ENCODE data around the gene PQBP1. TPM values are rescaled to one million over a fixed set of nuclear protein-coding genes. Genes with fewer than 3 reads are reported as not detected.

Gene PQBP1
- total RNA-seq, 1 donor from 2014 or later, result 101 TPM

DNA sequence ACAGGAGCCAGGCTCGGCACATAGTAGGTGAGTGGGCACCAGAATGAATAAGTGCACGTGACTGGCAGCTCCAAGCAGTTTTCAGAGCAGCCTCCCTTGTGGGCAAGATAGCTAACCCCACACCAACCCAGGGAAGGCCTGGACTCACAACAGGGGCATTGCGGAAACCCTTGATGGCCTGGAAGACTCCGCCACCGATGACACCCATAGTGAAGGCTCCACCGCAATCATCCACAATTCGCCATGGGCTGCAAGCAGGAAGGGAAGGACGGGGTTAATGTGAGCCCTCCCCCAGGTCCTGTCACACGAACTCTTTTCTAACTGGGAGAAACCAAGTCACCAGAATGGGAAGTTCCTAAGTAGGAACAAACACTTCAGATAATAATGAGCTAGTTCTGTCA is 1.1 kb upstream of the PQBP1 start:
- Mint-ChIP-seq H3K27me3 (ENCODE audit: low read depth, unreplicated experiment) (no peaks in the 10 kb centered on the region), H3K4me3 (ENCODE audit: unreplicated experiment) (peak overlapping the region; percentile 93), H3K9me3 (ENCODE audit: unreplicated experiment) (no peaks in the 10 kb centered on the region), H3K36me3 (ENCODE audit: low read depth, unreplicated experiment) (peaks cover 3% of the 10 kb centered on the region), H3K27ac (ENCODE audit: unreplicated experiment) (peak overlapping the region; percentile 93), H3K4me1 (ENCODE audit: low read depth, unreplicated experiment) (peaks cover 11% of the 10 kb centered on the region)
- peak overlapping the region; percentile 10 for H2AFZ ChIP-seq (ENCODE audit: low read depth, low read length)
- peaks cover 43% of the 10 kb centered on the region for H3K79me2 ChIP-seq (ENCODE audit: insufficient read depth, low read length)
- FAIRE-seq, result peak; percentile 34
- H3K9ac ChIP-seq (ENCODE audit: low read length), result peak overlapping the region; percentile 98
- H3K9me3 ChIP-seq (ENCODE audit: insufficient read depth, low read depth, low read length), result no peaks in the 10 kb centered on the region
- no peaks in the 10 kb centered on the region for H3K36me3 ChIP-seq (ENCODE audit: insufficient read depth, low read length)
- H4K20me1 ChIP-seq (ENCODE audit: insufficient read depth, low read length), result peaks cover 4% of the 10 kb centered on the region
- peak; percentile 27 for DNase-seq (ENCODE audit: low read depth)
- peak overlapping the region; percentile 93 for H3K27ac ChIP-seq (ENCODE audit: low read depth, low read length)
- peak overlapping the region; percentile 93 for H3K4me3 ChIP-seq (ENCODE audit: insufficient read depth, low read depth, low read length)
- peak overlapping the region; percentile 92 for H3K4me2 ChIP-seq (ENCODE audit: low read length)
- H3K27me3 ChIP-seq (ENCODE audit: insufficient read depth, low read length), result no peaks in the 10 kb centered on the region
- TF ChIP-seq, protein P1, sequence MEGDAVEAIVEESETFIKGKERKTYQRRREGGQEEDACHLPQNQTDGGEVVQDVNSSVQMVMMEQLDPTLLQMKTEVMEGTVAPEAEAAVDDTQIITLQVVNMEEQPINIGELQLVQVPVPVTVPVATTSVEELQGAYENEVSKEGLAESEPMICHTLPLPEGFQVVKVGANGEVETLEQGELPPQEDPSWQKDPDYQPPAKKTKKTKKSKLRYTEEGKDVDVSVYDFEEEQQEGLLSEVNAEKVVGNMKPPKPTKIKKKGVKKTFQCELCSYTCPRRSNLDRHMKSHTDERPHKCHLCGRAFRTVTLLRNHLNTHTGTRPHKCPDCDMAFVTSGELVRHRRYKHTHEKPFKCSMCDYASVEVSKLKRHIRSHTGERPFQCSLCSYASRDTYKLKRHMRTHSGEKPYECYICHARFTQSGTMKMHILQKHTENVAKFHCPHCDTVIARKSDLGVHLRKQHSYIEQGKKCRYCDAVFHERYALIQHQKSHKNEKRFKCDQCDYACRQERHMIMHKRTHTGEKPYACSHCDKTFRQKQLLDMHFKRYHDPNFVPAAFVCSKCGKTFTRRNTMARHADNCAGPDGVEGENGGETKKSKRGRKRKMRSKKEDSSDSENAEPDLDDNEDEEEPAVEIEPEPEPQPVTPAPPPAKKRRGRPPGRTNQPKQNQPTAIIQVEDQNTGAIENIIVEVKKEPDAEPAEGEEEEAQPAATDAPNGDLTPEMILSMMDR (IDR thresholded peaks at IDR 0.05; ENCODE audit: insufficient read depth, low read depth, low read length), result no peak
- TF ChIP-seq EZH2 (IDR thresholded peaks at IDR 0.05; ENCODE audit: insufficient read depth, low read length), result no peak
- H3K4me1 ChIP-seq (ENCODE audit: insufficient read depth, low read length), result peaks cover 7% of the 10 kb centered on the region

DNA sequence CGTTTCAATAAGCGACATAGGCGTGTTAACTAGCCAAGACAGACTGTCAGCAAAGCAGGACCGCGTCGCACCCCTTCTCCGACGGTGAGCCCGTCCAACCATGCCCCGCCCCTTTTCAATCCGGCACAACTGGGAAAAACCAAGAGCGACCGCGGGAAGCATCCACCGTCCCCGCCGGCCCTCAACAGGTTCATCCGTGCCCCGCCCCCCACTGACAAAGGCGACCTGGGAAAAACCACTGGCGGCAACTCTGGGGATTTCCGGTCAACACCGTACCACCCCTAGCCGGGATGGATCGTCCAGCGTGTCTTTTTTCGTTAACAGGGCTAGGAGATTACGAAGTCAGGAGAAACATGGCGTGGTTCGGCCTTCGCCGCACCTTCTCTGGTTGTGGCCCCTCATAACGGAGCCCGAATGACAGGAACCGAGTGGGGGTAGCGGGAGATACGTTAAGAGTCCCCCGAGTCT is 539 bp upstream of the PQBP1 start:
- Mint-ChIP-seq H3K4me1 (ENCODE audit: low read depth, unreplicated experiment) (peaks cover 11% of the 10 kb centered on the region), H3K27me3 (ENCODE audit: low read depth, unreplicated experiment) (no peaks in the 10 kb centered on the region), H3K27ac (ENCODE audit: unreplicated experiment) (peak overlapping the region; percentile 93), H3K9me3 (ENCODE audit: unreplicated experiment) (no peaks in the 10 kb centered on the region), H3K4me3 (ENCODE audit: unreplicated experiment) (peak overlapping the region; percentile 93), H3K36me3 (ENCODE audit: low read depth, unreplicated experiment) (peaks cover 5% of the 10 kb centered on the region)
- Histone ChIP-seq H4K20me1 (ENCODE audit: insufficient read depth, low read length) (peaks cover 4% of the 10 kb centered on the region), H2AFZ (ENCODE audit: low read depth, low read length) (peak overlapping the region; percentile 60), H3K4me1 (ENCODE audit: insufficient read depth, low read length) (peaks cover 3% of the 10 kb centered on the region), H3K36me3 (ENCODE audit: insufficient read depth, low read length) (no peaks in the 10 kb centered on the region), H3K27ac (ENCODE audit: low read depth, low read length) (peak overlapping the region; percentile 93), H3K9ac (ENCODE audit: low read length) (peak overlapping the region; percentile 98), H3K4me2 (ENCODE audit: low read length) (peak overlapping the region; percentile 92), H3K79me2 (ENCODE audit: insufficient read depth, low read length) (peaks cover 45% of the 10 kb centered on the region), H3K27me3 (ENCODE audit: insufficient read depth, low read length) (no peaks in the 10 kb centered on the region), H3K9me3 (ENCODE audit: insufficient read depth, low read depth, low read length) (no peaks in the 10 kb centered on the region), H3K4me3 (ENCODE audit: insufficient read depth, low read depth, low read length) (peak overlapping the region; percentile 93)
- peak; percentile 56 for DNase-seq (ENCODE audit: low read depth)
- no peak for TF ChIP-seq EZH2 (IDR thresholded peaks at IDR 0.05; ENCODE audit: insufficient read depth, low read length)
- TF ChIP-seq, protein P1 (IDR thresholded peaks at IDR 0.05; ENCODE audit: insufficient read depth, low read depth, low read length), result no peak
- no peak for FAIRE-seq

DNA sequence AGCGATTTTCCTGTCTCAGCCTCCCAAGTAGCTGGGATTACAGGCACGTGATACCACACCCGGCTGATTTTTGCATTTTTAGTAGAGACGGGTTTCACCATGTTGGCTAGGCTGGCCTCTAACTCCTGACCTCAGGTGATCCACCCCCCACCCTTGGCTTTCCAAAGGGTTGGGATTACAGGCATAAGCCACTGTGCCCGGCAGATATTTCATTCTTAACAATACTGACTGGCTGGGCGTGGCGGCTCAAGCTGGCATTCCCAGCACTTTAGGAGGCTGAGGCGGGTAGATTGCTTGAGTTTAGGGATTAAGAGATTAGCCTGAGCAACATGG is 1.3 kb downstream of the PQBP1 start:
- TF ChIP-seq EZH2 (IDR thresholded peaks at IDR 0.05; ENCODE audit: insufficient read depth, low read length), result no peak
- TF ChIP-seq, protein P1 (IDR thresholded peaks at IDR 0.05; ENCODE audit: insufficient read depth, low read depth, low read length), result no peak
- FAIRE-seq, result peak; percentile 41
- peak overlapping the region; percentile 93 for H3K4me3 Mint-ChIP-seq (ENCODE audit: unreplicated experiment)

More for the DNA sequence above, 1.3 kb downstream of the PQBP1 start:
- Histone ChIP-seq H3K4me2 (ENCODE audit: low read length) (peak overlapping the region; percentile 92), H3K9me3 (ENCODE audit: insufficient read depth, low read depth, low read length) (no peaks in the 10 kb centered on the region), H3K4me3 (ENCODE audit: insufficient read depth, low read depth, low read length) (no peak overlapping the region), H3K36me3 (ENCODE audit: insufficient read depth, low read length) (peaks cover 5% of the 10 kb centered on the region), H3K79me2 (ENCODE audit: insufficient read depth, low read length) (peaks cover 45% of the 10 kb centered on the region), H2AFZ (ENCODE audit: low read depth, low read length) (no peak overlapping the region), H3K27ac (ENCODE audit: low read depth, low read length) (no peak overlapping the region), H3K9ac (ENCODE audit: low read length) (no peak overlapping the region), H3K27me3 (ENCODE audit: insufficient read depth, low read length) (no peaks in the 10 kb centered on the region), H4K20me1 (ENCODE audit: insufficient read depth, low read length) (peaks cover 14% of the 10 kb centered on the region), H3K4me1 (ENCODE audit: insufficient read depth, low read length) (peaks cover 3% of the 10 kb centered on the region)
- DNase-seq (ENCODE audit: low read depth), result no peak
- Mint-ChIP-seq H3K27ac (ENCODE audit: unreplicated experiment) (no peak overlapping the region), H3K4me1 (ENCODE audit: low read depth, unreplicated experiment) (peaks cover 11% of the 10 kb centered on the region), H3K27me3 (ENCODE audit: low read depth, unreplicated experiment) (no peaks in the 10 kb centered on the region), H3K36me3 (ENCODE audit: low read depth, unreplicated experiment) (peaks cover 7% of the 10 kb centered on the region), H3K9me3 (ENCODE audit: unreplicated experiment) (no peaks in the 10 kb centered on the region)

All from astrocyte (in vitro differentiated cells and primary cell).